HG03558 (cell line): ENCODE results near the gene SMIM24.
"Not testable (repeated sequence)": the region's sequence is repeated elsewhere in the genome, so short reads cannot be mapped to it uniquely, and the experiment has no call there.

ENCODE experiments used
- ATAC-seq: cut with Tn5 transposase; IDR thresholded peaks from one replicate; pipeline ENCODE4 v1.9.1; 2021; ENCODE audit warnings: moderate number of reproducible peaks; ENCODE audit not compliant: unreplicated experiment; ENCODE audit errors: extremely low read depth

Gene SMIM24

DNA sequence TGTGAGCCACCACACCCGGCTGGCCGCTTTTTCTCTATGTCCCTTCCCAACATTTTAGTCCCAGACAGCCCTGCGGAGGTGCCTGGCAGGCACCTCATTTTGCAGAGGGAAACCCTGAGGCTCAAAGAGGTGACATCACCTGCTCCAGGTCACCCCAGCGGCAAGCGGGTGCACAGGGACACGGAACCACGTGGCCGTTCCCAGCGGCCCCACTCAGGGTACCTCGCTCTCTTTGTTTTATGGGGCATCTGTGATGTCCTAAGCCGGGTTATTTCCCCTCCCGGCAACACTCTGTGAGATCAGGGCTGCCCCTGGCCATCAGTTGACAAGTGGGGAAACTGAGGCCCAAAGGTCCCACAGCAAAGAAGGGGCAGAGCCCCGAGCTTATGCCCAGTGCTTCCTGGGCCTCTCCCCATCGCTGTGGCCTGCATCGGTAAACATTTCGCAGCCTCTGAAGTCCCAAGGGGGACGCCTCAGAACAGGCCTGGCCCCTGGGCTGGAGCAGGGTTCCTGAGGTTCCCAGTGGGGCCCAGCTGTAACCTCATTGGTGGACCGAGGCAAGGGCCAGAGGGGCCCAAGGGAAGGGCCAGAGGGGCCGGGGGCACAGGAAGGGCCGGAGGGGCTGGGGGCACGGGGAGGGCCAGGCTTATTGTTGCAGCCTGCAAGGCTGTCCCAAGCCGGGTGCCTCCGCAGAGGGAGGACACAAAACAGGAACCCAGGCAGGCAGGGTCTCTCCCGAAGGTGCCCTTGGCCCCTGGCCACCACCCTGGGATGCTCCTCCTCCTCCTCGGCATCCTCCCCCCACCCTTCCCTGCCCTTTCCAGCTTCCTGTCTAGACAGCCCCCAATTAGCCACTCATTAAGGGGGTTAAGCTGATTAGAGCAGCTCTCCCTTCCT is 39.0 kb downstream of the SMIM24 start:
- ATAC-seq = no peak

GRCh38 chr19:3440082-3440481 is 40.2 kb downstream of the SMIM24 start:
- ATAC-seq = no peak

GRCh38 chr19:3434630-3435553 is 45.4 kb downstream of the SMIM24 start:
- peak; percentile 54 for ATAC-seq

- no peak for ATAC-seq
Observed at GRCh38 chr19:3433805-3434540, 46.4 kb downstream of the SMIM24 start.

DNA sequence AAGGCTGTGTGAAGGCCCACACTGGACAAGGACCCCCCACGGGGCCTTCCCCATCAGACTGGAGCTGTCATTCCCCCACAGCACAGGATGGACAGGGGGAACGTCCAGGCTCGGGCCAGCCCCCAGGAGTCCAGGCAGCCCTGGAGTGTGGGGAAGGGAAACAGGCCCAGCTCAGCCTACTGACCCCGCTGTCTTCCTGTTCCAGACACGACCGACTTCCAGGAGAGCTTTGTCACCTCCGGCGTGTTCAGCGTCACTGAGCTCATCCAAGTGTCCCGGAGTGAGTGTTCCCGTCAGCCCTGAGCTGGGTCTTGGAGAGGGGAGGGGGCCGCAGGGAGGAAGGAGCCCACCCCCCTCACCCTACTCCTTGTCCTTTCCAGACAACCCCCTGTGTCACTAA is 47.0 kb downstream of the SMIM24 start:
- ATAC-seq = no peak

DNA sequence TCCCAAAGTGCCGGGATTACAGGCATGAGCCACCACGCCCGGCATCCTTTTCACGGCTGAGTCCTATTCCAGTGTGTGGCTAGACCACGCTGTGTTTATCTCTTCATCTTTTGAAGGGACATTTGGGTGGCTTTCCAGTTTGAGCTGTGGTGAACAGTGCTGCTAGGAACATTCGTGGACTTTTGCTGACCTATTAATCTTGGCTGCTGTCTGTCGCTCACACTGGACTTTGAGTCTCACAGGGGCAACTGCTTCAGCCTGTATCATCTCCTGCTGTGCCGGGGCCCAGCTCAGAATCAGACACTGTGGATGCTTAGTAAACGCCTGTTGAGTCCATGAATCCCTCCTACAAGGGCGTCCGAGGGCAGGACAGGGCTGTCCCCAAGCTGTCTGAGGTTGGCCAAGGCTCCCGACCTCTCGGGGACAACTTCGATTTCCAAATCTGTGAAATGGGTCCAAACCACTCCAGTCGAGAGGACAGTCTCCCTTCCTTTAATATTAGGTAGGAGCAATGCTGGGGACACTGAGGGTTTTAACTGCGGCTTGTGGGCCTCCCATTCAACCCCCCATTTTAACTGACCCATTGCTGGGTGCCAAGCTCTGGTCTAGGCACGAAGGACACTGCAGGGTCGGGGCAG is 48.4 kb downstream of the SMIM24 start:
- ATAC-seq = no peak

DNA sequence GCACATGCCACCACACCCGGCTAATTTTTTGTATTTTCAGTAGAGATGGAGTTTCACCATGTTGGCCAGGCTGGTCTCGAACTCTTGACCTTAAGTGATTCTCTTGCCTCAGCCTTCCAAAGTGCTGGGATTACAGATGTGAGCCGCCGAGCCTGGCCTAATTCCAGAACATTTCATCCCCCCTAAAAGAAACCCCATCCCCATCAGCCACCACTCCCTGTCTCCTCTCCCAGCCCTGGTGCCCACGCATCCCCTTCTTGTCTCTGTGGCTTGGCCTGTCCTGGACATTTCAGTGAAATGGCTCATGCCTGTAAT is 50.0 kb downstream of the SMIM24 start:
- not testable (repeated sequence) for ATAC-seq

GRCh38 chr19:3426433-3426832 is 53.9 kb downstream of the SMIM24 start:
- ATAC-seq = no peak
